Measurements from ENCODE around the gene DHRS3.
"Not testable (repeated sequence)": the region's sequence is repeated elsewhere in the genome, so short reads cannot be mapped to it uniquely, and the experiment has no call there.

The DHRS3 gene

DNA sequence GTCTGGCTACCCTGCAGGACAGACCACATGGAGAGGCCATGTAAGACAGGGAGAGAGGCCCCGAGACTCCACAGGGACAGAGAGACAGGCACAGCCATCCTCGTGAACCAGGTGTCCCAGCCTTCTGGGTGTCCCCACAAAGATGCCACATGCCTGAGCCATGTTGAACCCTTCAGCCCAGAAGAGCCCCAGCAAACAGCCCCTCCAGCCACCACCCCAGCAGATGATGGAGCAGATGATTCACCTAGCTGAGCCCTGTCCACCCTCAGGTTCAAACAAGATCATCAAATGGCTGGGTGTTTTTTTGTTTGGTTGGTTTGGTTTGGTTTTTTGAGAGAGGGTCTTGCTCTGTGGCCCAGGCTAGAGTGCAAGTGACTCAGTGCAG is 78.7 kb downstream of the DHRS3 start:
- no peak for DNase-seq (ENCODE audit: low spot score)

DNA sequence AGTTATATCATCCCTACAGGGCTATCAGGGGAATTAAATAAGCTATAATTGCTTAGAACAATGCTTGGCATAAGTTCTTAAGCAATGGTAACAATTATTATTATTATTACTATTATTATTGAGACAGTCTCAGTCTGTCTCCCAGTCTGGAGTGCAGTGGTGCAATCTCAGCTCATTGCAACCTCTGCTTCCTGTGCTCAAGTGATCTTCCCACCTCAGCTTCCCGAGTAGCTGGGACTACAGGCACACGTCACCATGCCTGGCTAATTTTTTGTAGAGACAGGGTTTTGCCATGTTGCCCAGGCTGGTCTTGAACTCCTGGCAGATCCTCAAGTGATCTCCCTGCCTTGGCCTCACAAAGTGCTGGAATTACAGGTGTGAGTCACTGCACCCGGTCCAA is 79.5 kb downstream of the DHRS3 start:
- DNase-seq (ENCODE audit: low spot score) = not testable (repeated sequence)

DNA sequence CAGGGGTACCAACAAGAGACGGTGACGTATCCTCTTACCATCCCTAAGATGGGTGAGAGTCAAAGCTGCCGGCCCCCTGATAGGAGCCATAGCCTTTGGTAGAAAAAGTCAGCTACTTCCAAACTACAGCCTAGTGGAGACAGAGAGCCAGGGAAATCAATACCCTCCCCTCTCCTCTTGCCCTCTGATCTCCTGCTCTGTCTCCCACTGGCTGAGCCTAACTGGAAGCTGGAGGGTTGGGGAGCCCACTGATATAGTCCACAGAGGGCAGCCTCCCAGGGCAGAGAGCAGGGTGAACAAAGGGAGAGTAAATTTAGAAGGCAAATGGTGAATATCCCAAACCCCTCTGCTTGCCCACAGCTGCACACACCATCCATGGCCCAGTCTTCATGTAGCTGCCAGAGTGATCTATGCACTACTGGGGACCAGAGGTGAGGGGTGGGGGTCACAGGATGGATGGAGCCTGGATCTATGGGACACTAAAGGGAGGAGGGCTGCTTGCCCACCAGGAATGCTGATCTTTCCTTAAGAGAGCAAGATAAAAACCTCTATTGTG is 80.0 kb downstream of the DHRS3 start:
- DNase-seq (ENCODE audit: low spot score) = no peak

DNA sequence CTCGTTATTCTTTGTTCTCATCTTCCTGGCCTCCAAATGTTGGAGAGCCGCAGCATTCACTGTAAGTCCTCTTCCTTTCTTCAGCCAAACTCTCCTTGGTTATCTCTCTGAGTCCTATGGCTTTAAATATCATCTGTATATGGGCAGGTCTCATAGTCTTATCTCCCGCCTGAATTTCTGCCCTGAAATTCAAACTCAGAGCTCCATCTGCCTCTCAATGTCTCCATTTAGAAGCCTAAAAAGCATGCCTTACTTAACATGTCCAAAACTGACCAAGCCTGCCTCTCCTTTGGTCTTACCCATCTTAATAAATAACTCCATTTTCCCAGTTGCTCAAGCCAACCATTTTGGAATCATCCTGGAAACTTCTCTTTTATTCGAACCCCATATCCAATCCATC is 80.7 kb downstream of the DHRS3 start:
- no peak for DNase-seq (ENCODE audit: low spot score)

DNA sequence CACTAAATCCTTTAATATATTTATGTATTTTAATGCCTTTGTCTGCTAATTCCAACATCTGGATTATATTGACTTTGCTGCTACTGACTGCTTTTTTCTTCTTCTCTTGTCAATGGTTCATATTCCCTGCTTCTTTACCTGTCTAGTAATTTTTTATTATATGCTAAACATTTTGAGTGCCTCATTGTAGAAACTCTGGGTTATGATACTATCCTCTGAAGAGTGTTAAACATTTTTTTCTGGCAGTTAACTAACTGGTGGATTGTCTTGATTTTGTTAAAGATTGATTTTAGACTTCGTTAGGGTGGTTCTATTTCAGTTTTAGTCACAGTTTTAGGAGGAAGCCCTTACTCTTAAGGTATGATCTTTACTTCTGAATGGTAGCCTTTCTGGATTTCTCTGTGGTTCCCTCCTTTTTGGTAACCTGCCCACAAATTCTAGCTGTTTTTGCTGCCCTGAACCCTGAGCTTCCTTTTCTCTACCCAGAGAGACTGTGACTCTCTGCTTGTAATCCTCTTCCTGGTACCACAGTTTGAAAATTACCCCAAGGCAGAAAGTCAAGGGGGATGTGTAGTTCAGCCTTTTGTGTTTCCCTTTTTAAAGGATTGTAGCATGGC is 81.9 kb downstream of the DHRS3 start:
- DNase-seq (ENCODE audit: low spot score) = no peak

DNA sequence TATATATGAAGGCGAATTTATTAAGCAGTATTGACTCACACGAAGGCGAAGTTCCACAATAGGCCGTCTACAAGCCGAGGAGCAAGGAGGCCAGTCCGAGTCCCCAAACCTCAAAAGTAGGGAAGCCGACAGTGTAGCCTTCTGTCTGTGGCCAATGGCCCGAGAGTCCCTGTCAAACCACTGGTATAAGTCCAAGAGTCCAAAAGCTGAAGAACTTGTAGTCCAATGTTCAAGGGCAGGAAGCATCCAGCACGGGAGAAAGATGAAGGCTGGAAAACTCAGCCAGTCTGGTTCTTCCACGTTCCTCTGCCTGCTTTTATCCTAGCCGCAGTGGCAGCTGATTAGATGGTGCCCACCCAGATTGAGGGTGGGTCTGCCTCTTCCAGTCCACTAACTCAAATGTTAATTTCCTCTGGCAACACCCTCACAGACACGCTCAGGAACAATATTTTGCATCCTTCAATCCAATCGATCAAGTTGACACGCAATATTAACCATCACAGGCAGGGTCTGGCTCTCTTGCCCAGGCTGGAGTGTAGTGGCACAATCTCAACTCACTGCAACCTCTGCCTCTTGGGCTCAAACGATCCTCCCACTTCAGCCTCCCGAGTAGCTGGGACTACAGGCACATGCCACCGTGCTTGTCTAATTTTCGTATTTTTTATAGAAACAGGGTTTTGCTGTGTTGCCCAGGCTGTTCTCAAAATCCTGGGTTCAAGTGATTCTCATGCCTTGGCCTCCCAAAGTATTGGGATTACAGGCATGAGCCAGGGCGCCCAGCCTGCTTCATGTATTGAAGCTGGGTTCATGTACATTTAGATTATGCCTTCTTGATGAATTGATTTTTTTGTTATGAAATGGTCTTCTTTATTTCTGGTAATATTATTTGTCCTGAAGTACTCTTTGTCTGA is 85.3 kb downstream of the DHRS3 start:
- DNase-seq (ENCODE audit: low spot score) = no peak

DNA sequence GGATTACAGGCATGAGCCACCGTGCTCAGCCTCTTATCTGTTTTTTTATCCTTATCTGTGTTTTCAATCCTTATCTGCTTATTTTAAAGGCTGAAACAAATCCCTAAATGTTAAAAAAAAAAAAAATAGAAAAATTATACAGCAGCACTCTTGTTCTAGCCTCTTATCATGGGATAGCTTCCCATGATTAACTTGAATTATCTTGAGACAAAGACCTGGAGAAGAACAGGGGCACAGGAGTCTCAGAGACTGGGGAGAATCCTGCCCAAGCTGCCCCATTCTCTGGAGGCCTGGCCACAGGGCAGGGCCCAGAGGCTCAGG is 86.9 kb downstream of the DHRS3 start:
- no peak for DNase-seq (ENCODE audit: low spot score)

DNA sequence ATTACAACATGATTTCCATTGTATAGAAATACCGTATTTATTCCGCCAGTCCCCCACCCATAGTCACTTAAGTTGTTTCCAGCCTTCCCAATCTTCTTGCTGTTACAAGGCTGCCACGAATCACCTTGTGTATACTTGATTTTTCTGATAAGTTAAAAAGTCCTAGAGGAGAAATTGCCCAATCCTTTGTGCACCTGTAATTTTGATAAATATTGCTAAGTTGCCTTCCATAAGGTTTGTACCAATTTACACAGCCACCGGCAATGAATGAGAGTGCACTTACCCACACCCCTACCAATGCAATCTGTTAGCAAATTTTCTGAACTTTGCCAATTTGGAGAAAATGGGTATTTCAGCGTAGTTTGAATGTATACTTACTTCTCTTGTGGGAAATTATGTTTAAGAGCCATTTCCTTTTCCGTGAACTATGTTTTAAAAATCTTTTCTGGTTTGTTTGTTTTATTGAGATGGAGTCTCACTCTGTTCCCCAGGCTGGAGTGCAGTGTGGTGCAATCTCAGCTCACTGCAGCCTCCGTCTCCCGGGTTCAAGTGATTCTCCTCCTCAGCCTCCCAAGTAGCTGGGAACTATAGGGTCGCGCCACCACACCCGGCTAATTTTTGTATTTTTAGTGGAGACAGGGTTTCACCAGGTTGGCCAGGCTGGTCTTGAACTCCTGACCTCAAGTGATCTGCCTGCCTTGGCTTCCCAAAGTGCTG is 87.4 kb downstream of the DHRS3 start:
- no peak for DNase-seq (ENCODE audit: low spot score)

DNA sequence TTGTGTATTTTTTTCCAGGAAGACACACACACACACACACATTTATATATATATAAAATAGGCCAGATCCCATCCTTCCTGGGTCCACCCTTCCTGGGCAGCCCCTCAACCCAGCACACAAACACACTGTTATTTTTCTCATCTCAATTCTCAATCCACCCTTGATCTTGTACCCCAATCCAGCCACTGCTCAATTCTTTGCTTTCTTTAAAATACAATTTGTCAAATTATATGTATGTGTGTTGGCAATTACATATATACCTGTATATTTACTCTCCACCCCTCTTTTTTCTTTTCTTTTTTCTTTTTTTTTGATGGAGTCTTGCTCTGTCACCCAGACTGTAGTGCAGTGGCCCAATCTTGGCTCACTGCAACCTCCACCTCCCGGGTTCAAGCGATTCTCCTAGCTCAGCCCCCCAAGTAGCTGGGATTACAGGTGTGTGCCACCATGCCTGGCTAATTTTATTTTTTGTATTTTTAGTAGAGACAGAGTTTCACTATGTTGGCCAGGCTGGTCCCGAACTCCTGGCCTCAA is 88.3 kb downstream of the DHRS3 start:
- no peak for DNase-seq (ENCODE audit: low spot score)

DNA sequence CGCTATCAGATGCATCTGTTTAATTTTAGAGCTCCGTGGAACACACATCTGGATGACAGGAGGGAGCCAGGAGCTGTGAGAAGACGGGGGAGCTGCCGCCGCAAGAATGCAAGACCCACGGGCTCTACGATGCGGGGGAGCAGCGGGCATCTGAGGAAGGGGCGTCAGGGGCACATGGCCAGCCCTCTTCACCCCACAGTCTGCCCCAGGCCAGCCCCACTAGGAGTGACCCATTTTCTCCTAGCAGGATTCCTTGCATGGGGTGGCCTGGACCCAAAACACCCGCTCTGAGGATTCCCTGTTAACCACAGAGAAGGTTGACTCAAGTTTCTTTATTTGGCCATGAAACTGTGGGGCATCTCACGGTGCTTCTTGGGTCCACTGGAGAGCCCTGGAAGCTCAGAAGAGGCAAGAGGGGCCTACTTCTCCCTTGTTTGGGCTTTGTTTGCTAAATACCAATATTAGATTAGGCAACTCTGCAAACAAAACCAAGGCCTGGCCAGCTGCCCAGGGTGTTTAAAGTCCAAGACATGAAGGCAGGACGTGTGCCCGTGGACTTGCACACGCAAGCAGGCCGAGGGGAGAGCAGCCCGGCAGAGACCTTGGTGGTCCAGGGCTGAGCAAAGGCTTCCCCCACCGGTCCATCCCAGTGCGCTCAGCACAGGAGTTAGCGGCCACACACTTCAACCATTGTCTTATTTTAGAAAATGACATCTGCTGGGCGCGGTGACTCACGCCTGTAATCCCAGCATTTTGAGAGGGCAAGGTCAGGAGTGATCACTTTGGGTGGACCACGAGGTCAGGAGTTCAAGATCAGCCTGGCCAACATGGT is 89.8 kb downstream of the DHRS3 start:
- no peak for DNase-seq (ENCODE audit: low spot score)

DNA sequence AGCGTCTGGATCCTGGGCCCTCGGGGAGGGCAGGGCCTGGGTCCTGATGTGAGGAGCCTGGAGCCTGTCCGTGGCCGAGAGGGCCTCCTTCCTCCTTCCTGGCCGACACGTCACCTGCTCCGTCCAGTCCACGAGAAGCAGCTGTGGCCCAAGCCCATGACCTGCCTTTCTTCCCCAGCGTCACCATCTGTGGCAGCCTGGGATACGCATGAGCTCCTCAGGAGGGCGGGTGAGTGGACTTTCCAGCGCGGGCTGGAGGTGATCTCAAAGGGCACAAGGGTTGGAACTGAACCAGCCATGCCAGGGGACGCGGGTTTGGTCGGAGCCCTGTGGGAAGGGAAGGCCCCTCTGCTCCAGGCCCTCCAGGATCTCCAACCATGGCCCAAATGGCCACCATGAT is 90.4 kb downstream of the DHRS3 start:
- DNase-seq (ENCODE audit: low spot score) = no peak

DNA sequence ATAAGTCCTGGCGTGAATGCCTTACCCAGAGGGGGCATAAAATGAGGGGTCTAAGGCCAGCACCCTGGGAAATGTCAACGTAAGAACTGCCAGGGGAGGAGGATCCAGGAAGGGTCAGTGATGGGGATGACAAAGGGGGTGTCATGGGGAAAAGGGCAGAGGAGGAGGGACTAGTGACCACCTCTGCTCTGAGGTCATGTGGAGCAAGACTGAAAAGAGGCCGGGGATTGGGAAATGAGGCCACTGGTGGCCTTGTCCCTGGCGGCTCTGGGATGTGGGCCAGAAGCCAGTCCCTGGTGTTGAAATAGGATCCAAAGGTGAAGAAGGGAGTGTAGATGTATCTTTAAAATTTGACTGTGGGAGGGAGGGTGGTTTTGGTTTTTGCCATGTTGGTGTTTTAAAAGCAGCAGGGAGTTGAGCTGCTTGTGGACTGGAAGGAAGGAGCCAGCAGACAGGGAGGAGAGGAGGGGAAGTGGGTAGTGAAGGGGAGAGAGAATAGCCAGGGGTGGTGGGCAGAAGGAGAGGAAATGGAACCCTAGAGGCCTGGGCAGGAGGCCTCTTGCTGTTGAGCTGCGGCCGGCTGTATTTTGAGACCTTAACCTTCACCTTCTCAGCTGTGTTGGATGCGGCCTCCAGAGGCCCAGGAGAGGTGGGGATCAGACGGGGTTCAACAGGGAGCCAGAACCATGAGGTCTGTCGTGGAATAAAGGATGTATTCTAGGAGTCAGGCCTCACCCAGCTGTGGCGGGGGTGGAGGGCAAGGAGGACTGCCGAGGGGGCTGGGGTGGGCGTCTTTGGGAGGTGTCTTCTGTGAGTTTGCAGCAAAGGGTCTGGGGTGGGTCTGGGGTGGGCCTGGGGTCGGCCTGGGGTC is 92.5 kb downstream of the DHRS3 start:
- no peak for DNase-seq (ENCODE audit: low spot score)

DNA sequence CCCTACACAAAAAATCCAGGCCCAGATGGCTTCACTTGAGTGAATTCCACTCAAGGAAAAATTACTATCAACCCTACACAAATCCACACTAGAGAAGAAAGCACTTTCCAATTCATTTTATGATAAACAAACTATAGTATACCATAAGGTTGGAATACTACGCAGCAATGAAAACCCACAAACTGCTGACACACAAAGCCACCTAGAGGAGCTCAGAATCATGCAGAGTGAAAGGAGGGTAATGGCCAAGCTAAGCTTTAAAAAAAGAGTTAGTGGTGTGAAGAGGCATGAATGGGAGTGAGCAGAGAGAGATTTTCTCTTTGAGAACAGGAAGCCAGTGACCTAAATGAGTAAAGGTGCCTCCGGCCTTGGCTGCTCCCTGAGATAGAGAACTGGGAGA is 93.7 kb downstream of the DHRS3 start:
- no peak for DNase-seq (ENCODE audit: low spot score)

DNA sequence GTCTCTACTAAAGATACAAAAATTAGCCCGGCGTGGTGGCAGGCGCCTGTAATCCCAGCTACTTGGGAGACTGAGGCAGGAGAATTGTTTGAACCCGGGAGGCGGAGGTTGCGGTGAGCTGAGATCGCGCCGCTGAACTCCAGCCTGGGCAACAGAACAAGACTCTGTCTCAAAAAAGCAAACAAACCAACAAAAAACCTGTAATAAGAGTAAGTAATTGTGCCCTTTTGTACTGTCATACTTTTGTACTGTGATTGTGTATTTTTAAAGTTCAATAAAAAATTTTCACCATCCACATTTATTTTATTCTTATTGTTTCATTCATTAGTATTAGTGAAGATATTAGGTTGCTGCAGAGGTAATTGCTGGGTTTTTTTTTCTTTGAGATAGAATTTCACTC is 95.2 kb downstream of the DHRS3 start:
- not testable (repeated sequence) for DNase-seq (ENCODE audit: low spot score)

DNA sequence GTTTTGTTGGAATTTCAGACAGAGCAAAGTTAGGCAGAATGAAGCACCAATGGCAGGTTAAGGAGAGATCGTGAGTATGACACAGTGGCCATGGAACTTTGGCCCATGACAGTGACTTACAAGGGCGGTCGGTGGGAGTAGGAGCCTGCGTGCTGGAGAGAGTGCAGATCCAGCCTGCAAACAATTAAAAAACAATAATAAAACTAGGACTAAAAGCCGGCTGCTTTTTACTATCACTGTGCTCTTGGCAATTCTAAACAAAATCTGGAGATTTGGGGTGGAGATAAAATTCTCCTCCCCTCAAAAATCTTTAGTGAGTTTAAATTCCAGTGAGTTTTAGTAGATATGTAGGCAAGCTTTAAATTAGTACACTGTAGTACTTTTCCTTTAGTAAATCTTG is 96.9 kb downstream of the DHRS3 start:
- DNase-seq (ENCODE audit: low spot score) = no peak

DNA sequence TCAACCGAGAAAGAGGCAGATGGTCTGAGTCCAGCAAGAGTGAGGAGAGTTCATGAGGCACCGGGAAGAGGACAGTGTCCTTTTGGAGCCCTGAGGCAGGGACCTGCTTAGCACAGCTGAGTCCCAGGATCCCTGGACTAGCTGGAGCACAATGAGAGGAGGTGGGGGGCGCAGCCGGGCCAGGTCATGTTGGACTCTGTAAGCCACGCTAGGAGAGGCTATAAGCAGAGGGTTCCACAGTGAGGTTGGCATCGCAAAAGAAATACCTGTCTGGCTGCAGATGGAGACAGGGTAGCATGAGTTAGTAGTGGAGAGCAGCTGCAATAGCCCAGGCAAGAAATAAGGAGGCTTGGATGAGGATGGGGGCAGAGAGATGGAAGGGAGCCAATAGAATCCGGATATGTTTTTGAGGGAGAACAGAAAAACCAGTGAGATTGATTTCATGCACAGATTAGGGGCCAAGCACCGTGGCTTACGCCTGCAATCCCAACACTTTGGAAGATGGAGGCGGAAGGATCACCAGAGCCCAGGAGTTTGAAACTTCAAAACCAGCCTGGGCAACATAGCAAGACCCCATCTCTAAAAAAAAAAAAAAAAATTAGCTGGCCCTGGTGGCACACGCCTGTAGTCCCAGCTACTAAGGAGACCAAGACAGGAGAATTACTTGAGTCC is 98.2 kb downstream of the DHRS3 start:
- DNase-seq (ENCODE audit: low spot score) = no peak

DNA sequence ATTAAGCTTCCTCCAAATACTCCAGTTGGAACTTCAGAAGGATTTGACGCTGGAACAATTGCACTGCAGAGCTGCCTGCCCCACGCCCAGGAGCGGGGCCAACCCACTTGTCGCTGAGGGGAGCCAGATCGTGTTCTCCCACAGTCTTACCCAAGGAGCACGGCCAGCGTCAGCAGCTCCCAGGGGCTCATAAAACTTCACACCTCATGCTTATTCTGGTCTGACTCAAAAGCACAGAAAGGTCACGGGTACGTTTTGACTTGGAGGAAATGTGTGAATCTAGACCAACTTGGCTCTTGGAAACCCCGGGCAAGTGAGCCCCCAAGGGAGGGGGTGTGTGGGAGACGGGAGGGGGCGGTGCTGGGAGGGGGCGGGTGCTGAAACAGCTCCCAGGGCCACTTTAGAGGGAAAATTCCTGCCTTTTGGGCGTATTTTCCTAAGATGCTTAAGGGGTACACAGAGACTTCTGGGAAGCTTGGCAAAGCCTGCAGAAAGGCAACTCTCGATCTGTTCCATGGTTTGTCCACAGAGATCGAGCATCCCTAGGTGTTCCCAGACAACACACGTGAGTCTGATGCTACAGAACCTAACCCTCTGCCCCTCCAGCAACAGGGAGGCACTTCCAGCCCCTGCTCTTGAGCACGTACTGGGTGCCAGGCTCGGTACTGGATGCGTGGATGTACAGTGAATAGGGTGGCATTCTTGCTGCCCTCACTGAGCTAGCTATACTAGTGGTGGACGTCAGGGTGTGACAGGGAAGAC is 98.9 kb downstream of the DHRS3 start:
- DNase-seq (ENCODE audit: low spot score) = no peak

Data from left forelimb (tissue), 1 donor.